Stimulated activated CD8-positive, alpha-beta memory T cell treated with anti-CD3 and anti-CD28 coated beads, Interleukin-15, amount 100 ng/mL, for 4 hours (primary cell): ENCODE data around the gene PSD4.

Source experiments
- DNase-seq, 2 donors: peaks; one replicate each; pipeline ENCODE4 v3.0.0-alpha.2; 2020; ENCODE audit warnings: low read depth in 2 of 2

PSD4 gene

DNA sequence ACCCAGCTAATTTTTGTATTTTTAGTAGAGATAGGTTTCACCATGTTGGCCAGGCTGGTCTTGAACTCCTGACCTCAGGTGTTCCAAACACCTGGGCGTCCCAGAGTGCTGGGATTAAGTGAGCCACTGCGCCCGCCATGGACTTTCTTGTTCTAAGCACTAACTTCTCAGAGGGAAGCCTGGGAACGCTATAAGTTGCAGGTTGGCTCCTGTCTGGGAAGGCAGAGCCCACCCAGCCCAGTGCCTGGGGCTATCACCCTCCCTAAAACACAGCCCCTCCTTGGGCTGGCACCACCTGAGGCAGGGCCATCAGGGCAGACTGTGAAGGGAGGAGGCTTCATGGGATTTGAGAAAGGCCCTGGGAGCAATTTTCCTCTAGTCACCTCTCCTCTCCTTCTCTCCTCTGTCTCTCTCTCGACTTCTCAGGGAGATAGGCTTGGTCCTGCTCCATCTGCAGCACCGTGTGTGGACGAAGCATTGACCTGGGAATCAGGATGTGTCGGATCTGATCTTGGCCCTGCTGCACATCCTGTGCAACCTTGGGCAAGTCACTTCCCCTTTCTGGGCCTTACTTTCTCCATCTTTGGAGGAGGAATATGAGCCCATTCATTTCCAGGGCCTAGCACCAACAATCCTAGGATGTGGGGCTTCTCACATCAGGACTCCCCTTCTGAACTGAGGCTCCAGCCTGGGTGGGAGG lies 10.9 kb downstream of the PSD4 start:
- DNase-seq: no peak

DNA sequence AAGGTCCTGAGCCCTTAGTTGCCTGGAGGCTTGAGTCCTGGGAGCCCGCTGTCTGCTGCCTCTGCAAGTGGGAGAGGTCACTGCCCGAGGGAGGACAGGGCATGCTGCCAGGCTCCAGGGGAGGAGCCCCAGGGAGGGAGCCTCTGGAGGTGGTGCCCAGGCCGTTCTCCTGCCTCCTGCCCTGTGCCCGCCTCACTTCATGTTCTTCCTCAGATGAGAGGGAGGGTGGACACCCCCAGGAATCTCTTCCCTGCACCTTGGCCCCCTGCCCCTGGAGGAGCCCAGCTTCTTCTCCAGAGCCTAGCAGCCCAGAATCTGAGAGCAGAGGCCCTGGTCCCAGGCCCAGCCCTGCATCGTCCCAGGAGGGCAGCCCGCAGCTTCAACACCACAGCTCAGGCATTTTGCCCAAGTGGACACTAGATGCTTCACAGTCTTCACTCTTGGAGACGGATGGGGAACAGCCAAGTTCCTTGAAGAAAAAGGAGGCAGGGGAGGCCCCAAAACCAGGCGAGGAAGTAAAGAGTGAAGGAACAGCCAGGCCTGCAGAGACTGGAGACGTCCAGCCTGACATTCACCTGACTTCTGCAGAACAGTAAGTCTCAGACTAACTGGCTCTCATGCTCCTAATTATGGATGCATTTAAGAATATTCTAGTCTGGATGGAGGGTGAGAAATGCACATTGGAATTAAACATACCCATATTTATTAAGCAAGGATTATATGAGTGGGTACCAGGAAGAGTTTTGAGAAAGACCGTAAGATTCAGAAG lies 12.1 kb downstream of the PSD4 start:
- no peak for DNase-seq

DNA sequence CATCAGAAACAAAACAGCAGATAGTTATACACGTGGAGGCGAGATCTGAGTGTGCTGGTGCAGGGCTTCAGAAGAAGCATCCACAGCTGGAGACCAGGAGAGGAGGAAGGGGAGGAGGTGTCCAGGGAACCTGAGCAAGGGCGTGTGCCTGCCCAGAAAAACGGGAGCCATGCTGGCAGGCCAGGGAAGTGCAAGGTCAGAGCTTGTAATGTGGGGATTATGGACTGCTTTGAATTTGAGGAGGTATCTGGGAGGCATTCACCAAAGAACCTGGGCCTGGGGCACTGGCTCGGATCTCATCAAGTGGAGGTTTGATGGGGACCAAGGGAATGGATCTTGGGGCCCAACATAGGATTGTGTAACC lies 12.6 kb downstream of the PSD4 start:
- no peak for DNase-seq

DNA sequence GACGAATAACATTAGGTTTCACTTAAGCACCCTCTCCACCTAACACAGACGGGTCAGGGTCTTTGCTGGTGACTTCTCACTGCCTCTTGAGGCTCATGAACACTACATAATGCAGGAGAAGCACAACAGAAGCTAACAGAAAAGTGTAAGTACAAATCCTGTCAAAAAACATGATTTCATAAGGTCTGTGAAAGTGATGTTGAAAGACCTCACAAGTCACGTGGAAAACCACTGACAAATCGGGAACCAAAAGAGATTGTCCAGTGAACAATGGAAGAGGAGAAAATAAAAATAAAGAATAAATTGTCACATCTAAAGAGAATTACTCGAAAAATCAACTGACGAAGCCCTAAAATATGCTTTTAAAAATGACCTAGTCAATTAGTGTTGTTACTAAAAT lies 14.0 kb downstream of the PSD4 start:
- DNase-seq: no peak

DNA sequence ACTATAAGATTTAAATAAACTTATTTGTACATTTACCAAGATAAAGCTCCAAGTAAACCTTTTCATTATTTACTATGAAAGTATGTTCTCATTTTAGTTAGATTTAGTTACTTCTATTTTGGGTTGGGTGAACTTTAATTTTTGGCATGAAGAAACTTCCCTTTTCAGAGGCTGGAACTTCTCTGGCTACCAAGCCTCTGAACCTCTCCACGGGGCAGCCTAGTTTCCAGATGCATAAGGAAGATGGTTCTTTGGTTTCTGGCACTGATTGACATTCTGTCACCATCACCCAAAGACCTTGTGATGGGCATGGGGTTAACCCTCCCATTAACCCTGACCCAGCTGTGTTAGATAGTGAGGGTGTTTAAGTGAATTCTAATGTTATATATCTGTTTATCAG lies 17.1 kb downstream of the PSD4 start:
- no peak for DNase-seq

DNA sequence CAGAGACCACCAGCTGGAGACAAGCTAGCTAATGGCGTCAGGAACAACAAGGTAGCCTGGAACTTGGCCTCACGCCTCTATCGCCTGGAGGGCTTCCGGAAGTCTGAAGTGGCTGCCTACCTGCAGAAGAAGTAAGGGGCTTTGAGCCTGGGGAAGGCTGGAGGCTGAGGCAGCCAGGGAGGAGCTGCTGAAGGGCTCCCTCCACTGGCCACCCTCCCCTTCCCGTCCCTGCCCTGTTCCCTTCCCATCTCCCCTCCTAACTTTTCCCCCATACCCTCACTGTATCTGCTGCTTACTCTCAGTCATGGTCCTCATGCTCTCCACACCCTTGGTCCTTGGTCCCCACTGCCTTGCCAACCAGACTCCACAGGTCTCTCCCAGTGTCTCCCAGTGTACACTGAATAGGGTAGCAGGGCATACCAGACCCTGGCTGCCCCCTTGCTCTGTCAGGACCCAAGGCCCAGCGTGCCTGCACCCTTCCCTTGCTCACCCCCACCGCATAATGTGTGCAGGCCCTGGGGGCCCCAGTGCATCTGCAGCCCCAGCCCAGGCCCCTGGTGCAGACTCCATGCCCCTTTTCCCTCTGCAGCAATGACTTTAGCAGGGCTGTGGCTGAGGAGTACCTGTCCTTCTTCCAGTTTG lies 18.8 kb downstream of the PSD4 start:
- no peak for DNase-seq

DNA sequence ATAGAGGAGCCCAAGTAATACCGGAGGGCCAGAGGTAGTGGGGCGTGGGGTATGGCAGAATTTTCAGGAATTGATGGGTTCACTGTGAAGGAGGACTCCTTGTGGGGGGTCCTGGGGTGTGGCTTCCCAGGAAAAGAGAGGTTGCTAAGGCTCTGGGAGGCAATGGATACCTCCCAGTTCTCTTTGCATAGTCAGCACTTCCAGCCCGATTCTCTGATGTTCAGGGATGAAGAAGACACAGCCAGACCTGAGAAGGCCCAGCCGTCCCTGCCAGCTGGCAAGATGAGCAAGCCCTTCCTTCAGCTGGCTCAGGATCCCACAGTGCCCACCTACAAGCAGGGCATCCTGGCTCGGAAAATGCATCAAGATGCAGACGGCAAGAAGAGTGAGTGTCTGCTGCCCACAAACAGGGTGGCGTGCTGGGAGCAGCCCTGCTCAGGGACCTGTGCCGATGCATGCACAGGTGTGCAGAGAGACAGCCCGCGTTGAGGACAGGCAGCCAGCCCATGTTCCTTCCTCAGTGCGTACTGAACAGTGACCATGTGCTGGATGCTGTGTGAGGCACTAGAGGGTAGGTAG lies 22.2 kb downstream of the PSD4 start:
- DNase-seq: no peak

DNA sequence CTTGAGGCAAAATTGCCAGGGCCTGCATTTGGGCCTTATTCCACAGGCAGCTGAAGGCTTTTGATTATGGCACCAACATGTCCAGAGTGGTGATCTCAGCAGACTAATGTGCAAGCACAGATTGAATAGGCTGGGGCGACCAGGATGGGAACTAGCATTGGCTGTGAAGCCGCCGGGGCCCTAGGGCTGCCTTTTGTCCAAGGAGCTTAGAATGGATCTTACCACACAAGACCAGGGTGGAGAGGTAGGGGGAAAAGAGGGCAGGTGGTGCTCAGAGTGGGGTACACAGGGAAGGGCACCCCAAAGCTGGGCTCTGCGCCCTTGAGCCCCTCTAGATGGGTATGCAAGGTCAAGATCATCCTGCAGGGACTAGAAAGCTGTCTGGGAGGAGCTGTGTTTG lies 23.1 kb downstream of the PSD4 start:
- DNase-seq: no peak

DNA sequence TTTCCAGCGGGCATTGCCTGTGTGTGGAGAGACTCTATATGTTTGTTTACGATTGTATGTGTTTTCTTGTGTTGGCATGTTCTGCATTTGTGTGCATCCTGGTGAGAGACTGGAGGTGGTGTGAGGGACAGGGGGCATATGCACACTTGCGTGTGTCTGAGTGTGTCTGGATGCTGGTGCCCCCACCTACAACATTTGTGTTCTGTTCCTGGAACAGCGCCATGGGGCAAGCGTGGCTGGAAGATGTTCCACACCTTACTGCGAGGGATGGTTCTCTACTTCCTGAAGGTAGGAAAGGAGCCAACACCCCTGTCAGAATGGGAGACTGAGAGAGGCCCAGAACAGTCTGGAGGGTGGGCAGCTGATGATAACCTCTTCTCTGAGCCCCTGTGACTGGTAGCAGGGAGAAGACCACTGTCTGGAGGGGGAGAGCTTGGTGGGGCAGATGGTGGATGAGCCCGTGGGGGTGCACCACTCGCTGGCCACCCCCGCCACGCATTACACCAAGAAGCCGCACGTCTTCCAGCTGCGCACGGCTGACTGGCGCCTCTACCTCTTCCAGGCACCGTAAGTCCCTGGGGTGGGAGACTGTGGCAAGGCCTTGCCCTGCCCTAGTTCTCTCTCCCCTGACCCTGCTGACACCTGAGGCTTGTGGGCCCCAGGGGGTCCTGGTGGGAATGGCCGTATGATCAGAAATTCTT lies 23.7 kb downstream of the PSD4 start:
- no peak for DNase-seq

DNA sequence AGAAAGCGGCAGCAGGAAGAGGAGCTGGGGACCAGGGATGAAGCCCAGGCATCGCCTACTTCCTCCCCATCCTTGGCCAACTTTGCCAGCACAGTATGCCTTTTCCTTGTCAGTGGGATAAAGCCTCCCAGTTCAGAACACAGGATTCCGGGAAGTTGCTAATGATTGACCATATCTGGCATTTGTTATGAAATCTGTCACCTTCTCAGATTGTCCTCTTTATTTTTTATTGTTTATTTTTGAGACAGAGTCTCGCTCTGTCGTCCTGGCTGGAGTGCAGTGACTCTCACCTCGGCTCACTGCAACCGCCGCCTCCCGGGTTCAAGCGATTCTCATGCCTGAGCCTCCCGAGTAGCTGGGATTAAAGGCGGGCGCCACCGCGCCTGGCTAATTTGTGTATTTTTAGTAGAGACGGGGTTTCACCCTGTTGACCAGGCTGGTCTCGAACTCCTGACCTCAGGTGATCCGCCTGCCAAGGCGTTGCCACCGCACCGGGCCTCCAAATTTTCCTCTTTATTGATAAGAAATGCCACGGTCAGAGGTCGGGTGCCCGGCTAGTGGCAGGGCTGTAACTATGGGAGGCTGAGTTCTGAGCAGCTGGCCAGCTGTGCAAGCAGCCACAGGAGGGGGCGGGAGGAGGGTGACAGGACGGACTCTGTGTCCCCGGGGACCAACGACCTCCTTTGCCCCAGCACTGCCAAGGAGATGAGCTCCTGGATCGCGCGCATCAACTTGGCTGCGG lies 24.4 kb downstream of the PSD4 start:
- DNase-seq: no peak

DNA sequence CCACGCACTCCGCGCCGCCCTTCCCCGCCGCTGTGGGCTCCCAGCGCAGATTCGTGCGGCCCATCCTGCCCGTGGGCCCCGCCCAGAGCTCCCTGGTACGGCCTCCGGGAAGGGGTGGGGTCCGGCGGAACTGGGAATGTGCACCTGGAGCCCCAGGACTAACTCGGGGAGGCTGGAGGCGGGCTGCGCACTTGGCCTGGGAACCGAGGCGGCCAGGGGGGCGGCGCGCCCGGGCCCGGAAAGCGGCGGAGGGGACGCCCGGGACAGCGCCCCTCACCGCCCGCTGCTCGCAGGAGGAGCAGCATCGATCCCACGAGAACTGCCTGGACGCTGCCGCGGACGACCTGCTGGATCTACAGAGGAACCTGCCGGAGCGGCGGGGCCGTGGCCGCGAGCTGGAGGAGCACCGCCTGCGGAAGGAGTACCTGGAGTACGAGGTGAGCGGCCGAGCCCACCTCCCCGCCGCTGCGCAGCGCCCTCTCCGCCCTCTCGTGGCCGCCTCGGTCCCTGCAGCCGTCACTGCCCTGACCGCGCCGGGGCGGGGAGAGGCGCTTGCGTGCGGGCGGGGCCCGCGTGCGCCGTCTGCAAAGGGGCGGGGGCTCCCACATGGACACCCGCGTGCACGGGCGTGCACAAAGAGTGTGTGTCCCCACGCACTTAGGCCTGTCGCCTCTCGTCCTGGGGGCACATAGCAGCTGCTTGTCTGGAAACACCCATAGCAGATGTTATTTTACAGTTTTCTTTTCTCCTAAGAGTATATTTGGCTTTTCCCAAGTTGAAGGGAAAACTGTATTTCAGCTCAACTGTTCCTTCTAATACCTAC lies 25.2 kb downstream of the PSD4 start:
- DNase-seq: peak; percentile 49 to 51

DNA sequence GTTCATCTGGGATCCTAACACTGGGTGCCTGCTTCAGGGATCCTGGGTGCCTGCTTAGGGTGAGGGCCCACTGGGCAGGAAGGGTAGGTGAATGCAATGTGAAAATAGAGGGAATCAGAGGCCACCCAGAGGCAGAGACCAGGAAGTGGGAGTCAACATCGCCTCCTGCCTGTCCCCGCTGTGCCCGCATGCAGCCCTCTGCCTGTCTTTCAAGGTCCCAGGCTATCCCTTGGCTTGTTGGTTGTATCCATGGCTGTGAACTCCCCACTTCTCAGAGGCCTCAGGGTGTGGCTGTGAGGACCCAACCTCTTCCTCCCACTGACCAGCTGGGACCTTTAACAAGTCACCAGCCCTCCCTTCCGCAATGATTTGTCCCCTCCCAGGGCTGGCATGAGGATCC lies 26.5 kb downstream of the PSD4 start:
- DNase-seq: no peak

DNA sequence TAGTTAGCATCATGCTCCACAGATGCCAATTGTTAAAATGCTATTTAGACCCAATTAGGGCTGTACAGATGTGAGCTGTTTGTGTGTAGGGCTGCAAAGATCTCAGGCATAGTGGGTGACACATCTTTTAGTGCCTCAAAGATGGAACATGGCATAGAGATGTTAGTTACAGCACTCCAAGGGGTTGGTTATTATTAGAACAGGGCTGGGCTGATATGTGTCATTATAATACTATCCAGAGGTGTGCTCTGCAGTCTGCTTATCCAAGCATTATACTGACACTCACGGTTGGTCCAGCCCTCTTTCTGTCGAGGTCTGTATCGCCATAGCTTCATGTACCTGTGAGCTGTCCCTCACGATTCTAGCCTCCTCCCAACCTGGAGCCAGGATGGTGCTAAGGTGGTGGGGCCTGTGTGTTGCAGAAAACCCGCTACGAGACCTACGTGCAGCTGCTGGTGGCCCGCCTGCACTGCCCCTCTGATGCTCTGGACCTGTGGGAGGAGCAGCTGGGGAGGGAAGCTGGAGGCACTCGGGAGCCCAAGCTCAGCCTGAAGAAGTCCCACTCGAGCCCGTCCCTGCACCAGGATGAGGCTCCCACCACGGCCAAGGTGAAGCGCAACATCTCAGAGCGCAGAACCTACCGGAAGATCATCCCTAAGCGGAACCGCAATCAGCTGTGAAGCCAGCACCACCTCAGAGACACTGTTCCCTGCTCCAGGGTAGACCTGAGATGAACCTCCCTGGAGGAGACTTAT lies 27.1 kb downstream of the PSD4 start:
- DNase-seq: no peak

DNA sequence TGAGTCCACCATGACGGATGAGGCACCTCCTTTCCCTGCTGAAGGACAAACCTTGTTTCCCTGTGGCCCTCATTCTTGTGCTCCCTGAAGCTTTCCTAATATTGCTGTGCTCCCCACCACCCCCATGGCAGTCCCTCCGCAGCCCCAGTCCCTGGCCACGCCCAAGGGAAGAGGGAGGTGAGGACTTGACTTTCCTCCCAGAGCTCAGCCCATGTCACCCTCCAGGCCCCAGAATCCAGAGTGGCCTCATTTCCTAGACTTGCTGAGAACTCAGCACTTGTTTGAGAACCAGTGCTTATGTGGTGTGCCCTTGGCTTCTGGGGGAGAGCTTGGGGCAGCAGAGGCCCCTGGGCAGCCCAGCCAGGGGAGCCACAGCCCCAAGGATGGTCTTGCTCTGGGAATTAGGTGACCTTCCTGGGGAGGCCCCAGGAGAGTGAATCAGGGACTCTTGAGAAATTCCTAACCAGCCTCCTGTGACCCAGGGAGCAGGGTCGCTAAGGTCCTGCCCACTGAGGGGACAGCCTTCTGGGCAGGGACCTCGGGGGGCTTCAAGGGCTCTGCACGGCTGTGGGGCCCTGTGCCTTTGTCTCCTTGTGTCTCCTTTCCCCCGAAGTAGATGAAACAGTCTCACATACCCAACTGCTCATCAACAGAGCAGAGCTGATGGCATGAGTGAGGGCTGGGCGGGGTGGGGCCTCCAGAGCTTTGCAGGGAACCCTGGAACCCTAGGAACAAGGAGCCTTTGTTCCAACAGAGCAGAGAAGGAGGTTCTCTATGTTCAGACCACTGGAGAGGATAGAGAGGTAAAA lies 27.9 kb downstream of the PSD4 start:
- no peak for DNase-seq

DNA sequence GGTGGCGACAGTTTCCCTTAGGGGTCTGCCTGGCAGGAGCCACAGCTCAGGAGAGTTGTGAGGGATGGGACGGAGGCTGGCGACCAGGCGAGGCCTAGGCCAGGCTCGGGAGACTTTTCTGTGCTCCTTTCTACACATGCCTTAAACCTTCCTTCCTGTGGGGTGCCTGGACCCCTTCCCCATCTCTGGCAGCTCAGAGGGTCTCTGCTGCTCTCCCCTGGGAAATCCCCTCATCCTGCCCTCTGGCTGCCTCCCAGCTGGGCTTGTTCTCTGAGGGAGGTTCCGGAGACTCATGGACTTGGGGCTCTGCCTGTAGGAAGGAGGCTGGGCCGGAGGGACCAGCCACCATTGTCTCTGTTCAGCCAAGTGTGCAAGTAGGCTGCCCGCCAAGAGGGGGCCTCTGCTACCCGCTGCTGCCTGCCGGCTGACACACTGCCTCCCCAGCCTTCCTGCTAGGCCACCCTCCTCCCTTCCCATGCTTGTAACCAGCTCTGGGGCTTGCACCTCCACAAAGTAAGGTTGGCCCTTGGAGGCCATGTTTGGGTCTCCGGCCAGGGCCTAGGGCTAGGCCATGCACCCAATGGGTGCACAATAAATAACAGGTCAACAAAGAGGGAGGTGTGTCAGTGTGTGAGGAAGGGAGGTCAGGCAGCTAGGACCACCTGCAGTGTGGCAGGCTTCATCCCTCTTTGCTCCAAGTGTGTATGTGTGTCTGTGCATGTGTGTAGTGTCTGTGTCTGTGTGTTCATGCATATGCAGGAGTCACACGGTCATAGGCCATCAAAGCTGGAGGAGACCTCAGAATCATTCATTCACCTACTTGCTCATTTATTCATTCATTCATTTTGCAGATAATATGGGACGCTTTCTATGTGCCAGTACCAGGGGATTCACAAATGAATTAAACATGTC lies 28.8 kb downstream of the PSD4 start:
- no peak for DNase-seq

DNA sequence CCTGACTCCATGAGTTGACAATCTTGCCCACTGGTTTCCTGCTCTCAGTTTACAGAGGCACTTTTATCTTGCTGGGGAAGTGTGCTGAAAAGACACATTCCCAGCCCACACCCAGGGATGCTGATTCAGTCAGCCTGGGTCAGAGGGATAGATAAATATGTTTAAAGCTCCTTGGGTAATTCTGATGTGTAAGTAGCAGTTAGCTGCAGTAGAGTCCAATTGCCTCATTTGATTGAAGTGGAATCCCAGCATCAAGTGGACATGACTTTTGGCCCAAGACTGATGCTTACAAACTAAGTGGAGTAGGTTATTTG lies 29.4 kb downstream of the PSD4 start:
- DNase-seq: no peak

DNA sequence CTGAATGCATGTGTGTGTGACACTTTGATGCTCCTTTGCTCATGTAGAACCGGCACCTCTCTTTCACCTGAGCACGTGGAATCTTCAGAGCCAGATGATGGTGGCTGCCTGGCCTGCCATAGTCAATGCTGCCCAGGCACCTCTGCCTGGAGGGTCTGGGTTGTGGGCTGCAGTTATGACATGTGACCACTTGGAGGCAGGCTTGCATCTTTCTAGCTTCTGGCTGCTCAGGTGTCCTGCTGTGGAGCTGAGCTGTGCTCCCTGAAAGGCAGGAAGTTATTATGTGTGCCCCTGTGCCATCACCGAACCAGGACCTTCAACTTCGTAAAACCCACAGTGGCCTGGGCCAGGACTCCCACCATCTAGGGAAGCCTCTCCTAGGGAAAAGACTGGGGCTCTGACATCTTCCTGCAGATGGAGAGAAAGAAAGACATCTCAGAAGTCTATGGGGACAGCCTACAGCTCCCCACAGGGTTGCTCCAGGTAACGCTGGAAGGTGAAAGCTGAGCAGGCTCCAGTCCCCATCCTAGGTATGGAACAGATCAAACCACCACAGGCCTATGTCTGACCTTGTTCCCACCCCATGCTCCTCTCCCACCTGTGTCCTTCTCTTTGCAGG lies 30.2 kb downstream of the PSD4 start:
- DNase-seq: peak; percentile 44 to 47

DNA sequence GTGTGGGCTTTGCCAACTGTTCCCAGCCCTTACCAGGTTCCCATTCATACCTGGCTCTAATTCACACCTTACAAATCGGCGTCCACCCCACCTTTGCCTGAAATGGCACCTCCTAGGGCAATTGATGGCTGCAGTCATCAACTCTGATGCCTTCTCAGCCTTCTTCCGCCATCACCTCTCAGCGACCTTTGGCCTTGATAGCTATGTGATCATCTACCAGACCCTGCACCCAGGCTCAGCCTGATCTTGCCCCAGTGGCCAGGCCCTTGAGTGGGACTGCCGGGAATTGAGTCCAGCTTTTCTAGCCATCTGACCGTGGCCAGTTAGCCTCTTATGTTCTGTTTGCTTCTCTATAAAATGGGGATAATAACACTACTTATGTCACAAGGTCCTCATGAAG lies 32.5 kb downstream of the PSD4 start:
- no peak for DNase-seq
